IPS-18c (cell line): Measurements from ENCODE around the gene USP36.
"Not testable (repeated sequence)": the region's sequence is repeated elsewhere in the genome, so short reads cannot be mapped to it uniquely, and the experiment has no call there.

ENCODE experiments used
- H3K4me3 ChIP-seq: 2 replicates; pipeline ENCODE4 v1.7.0; 2013; ENCODE audit warnings: low read depth, mild to moderate bottlenecking, low read length, moderate library complexity; ENCODE audit not compliant: insufficient read depth
- H3K9me3 ChIP-seq: one replicate; pipeline ENCODE4 v1.6.1; 2013; ENCODE audit warnings: mild to moderate bottlenecking, low read length, moderate library complexity; ENCODE audit not compliant: control insufficient read depth, insufficient read depth

USP36 gene

DNA sequence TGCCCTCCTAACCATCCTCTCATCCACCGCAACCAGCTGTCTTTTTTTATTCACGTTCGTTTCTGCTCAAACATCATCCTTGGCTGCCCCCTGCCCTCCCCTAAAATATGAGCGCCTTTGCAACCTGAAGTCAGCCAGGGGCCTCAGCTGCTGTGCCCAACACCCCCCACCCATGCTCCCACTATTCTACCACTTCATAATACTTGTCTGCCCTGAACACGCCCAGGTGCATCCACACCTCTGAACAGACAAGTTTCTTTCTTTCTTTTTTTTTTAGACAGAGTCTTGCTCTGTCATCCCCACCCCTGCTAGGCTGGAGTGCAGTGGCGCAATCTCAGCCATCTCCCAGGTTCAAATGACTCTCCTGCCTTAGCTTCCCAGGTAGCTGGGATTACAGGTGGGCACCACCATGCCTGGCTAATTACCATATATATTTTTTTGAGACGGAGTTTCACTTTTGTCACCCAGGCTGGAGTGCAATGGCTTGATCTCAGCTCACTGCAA is 35.5 kb upstream of the USP36 start:
- H3K4me3 ChIP-seq: no peak overlapping the region
- H3K9me3 ChIP-seq: no peaks in the 10 kb centered on the region

DNA sequence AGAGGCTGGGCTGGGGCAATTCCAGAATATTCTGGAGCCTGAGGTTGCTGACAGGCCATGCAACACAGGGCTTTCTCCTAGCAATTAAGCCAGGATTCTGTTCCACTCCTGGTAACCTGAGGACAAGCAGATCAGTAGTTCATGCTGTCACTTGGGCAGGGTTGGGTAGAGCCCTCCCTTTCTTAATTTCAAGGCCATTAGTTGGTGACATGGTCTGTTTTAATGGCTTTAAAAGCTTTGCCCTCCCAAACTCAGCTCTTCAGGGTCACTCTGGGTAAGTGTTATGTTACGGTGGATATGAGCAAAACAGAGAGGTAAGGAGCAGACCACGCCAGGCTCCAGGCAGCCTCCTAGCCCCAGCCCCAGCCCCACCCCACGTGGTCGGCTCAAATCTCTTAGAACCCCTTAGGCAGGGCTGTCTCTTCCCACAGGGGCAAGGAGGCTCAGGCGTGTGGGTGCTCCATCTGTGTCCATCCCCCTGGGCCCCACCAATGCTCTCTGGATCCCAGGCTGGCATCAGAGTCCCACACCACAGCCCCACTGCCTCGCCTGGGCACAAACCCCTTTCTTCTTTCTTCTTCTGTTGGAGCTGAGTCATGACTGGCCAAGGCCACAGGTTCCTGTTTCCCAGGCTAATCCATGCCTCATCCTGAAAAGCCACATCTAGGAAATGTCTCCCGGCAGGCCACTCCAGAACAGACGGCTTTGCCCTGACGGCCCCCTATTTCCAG is 34.9 kb upstream of the USP36 start:
- Histone ChIP-seq H3K4me3 (no peak overlapping the region), H3K9me3 (no peaks in the 10 kb centered on the region)

DNA sequence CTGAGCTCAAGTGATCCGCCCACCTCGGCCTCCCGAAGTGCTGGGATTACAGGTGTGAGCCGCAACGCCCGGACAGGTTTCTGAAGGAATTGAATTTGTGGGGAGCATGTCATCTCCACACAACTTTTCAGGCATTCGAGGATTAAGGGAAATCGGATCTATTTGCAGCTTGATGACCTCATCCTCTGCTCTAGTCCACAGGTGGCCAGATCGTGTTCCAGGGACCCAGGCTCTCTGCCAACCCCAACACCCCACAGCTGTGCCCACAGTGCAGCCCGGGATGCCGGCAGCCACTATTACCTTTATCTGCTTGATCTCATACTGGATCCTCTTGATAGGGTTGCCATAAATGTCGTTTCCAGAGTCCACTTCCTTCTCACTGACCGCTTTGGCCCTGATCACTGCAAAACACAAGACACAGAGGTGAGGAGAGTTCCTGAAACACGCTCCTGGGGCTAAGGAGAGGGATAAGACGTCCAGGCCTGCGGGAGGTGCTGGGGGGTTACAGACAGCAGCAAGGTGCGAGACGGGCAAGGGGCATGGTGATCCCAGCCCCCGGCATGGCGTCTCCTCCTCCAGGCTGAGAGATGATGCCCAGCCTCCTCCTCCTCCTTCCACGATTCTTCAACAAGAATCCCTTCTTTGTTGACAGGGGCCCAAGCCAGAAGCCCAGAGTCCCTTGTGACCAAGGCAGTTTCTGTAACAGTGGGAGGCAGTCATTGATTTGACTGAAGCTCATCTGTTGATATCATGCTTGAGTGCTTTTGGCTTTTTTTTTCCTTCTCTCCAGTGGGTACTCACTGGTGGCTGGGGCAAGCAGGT is 33.1 kb upstream of the USP36 start:
- no peak overlapping the region for H3K4me3 ChIP-seq
- no peaks in the 10 kb centered on the region for H3K9me3 ChIP-seq

DNA sequence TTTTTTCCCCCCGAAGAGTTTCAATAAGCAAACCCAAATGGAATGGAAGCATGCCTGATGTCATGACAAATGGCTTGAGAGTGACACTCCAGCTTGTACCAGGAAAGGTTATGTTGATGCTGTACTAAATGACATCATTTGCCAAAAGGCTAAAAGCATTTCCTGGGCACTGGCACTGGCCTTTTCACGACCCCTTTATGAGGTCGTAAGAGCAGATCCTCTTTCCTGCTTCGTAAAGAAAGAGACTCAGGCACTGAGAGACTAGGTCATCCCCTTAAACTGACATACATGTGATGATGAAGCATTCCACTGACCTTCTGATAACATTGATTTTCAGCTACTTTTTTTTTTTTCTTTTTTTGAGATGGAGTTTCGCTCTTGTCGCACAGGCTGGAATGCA is 31.9 kb upstream of the USP36 start:
- H3K9me3 ChIP-seq: no peaks in the 10 kb centered on the region
- no peak overlapping the region for H3K4me3 ChIP-seq

DNA sequence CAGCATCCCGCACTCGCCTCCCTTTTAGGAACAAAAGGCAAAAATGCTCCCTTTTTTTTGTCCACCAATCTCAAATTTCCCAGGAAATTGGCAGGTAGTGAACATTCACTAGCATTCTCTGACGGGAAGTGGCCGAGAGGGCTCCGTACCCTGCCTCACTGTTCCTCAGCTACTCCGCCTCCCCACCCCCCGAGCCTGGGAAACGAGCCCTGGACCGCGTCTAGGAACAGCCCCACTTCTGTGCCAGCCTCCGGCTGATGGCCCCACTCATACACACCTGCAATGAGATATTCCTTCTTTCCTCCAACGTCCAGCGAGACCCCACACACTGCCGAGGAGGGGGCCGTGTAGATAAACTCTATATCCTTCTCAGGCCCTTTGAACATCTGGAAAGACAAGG is 30.0 kb upstream of the USP36 start:
- H3K4me3 ChIP-seq: no peak overlapping the region
- H3K9me3 ChIP-seq: no peaks in the 10 kb centered on the region

DNA sequence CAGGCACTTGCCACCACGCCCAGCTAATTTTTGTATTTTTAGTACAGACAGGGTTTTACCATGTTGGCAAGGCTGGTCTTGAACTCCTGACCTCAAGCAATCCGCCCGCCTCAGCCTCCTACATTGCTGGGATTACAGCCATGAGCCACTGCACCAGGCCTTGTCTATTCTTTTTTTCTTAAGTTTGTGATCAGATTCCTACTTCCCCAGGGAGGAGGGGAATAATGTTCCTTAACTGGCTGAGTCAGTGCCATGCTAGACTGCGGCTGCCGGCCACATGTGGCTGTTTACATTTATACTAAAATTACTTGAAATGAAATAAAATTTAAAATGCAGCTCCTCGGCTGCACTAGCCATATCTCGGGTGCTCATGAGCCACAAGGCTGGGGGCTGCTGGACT is 27.8 kb upstream of the USP36 start:
- H3K4me3 ChIP-seq: no peak overlapping the region
- no peaks in the 10 kb centered on the region for H3K9me3 ChIP-seq

DNA sequence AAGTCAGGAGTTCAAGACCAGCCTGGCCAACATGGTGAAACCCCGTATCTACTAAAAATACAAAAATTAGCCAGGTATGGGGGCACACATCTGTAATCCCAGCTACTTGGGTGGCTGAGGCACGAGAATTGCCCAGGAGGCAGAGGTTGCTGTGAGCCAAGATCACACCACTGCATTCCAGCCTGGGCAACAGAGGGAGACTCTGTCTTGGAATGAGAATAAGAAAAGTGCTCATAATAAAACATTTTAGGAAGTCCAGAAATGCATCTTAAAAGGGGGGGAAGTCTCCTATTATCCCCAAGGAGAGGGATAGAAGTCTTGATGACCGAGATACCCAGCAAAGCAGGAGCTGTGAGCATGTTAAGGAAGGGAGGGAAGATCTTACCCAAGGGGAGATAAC is 26.4 kb upstream of the USP36 start:
- H3K4me3 ChIP-seq, H3K9me3 ChIP-seq: not testable (repeated sequence)

DNA sequence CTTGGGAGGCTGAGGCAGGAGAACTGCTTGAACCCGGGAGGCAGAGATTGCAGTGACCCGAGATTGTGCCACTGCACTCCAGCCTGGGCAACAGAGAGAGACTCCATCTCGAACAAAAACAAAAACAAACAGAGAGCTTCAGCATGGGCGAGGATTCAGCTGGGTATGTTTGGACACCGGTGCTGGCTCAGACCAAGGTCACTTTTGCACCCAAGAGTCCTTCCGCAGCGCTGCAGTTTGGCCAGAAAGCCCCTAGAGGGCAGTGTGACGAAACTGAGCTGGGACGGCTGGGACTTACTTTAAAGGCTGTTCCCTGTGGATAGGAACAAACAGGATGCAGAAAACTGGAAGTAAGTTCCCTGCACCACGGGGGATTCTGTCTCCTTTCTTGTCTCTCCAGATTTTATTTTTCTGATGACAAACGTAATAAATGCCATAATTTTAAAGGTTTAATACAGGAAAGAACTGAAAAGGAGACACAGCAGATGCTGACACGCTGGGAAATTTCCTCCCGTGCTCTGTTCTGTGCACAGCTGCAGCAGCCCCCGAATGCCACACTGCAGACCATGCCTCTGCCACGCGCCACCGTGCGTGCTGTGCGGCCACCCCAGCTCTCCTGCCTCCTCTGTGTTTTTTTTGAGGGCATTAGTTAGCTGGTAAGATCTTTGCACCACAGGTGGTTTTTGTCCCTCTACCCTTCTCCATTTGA is 25.2 kb upstream of the USP36 start:
- no peaks in the 10 kb centered on the region for H3K9me3 ChIP-seq
- H3K4me3 ChIP-seq: no peak overlapping the region

DNA sequence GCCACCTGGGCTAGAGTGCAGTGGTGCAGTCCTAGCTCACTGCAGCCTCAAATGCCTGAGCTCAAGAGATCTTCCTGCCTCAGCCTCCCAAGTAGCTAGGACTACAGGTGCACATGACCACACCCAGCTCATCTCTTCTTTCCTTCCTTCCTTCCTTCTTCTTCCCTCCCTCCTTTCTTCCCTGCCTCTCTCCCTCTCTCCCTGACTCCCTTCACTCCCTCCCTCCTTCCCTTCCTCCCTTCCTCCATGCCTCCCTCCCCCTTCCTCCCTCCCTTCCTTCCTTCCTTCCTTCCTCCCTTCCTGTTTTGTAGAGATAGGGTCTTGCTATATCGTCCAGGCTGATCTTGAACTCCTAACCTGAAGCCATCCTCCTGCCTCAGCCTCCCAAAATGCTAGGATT is 23.5 kb upstream of the USP36 start:
- Histone ChIP-seq H3K4me3 (no peak overlapping the region), H3K9me3 (no peaks in the 10 kb centered on the region)

DNA sequence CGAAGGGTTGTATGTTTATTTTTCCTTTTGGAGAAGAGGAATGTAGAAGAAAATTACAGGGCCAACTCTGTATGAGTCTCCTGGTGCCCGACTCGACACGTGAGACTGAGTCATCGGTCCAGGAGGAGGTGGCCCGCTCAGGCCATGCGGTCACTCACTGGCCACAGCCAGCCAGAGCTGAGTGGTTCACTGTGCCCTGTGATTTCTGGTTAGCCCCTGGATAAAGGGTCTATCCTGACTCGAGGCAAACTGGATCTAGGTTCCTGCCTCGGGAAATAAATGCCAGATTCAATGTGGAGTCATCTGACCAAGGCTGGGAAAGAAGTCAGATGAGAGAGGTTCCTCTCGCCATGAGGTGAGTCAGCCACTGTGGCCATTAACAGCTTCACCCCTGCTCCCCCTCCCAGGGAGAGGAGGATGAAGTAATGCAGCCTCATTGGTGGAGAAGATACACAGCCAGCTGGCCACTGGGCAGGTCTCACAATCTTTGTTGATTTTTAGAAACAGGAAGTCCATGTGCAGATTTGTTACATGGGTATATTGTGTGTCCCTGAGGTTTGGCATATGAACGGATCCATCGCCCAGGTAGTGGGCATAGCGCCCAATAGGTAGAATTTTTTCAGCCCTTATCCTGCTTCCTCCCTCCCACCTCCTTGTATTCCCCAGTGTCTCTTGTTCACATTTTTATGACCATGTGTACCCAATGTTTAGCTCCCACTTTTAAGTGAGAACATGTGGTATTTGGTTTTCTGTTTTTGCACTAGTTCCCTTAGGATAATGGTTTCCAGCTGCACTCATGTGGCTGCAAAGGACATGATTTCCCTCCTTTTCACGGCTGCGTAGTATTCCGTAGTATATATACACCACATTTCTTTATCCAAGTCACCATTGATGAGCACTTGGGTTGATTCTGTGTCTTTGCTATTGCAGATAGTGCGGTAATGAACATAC is 21.7 kb upstream of the USP36 start:
- H3K9me3 ChIP-seq: no peaks in the 10 kb centered on the region
- H3K4me3 ChIP-seq: no peak overlapping the region

DNA sequence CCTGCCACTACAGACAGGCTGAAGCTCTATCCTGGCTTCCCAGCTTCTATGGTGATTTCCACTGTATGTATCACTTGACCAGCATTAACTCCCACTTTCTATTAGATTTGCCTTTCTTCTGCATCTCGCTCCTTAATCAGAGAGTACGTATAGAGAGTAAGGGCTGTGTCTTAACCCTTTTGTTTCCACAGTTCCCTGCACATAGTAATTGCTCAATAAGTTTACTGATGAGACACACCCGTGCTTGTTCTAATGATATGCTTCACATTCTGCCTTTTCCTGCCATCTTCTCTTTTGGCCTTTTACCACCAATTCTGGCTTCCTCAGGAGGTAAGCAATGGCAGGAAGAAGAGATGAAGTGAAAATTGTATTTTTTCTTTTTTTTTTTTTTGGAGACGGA is 20.6 kb upstream of the USP36 start:
- Histone ChIP-seq H3K4me3 (no peak overlapping the region), H3K9me3 (no peaks in the 10 kb centered on the region)

DNA sequence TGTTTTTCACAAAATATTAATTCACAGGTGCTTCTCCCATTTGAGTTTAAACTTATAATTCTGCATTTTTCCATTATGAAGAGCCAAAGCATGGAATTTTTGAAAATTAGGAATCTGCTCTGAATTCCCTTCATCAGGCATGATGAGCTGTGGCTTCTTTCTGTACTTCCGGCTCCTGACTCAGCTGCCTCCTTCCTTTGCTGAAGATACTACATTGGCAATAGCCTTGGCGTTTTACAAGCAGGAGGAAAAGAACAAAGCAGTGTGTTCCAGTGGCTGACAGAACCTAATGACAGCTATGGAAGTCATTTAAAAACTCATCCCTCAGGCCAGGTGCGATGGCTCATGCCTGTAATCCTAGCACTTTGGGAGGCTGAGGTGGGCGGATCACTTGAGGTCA is 18.4 kb upstream of the USP36 start:
- Histone ChIP-seq H3K9me3 (no peaks in the 10 kb centered on the region), H3K4me3 (no peak overlapping the region)

DNA sequence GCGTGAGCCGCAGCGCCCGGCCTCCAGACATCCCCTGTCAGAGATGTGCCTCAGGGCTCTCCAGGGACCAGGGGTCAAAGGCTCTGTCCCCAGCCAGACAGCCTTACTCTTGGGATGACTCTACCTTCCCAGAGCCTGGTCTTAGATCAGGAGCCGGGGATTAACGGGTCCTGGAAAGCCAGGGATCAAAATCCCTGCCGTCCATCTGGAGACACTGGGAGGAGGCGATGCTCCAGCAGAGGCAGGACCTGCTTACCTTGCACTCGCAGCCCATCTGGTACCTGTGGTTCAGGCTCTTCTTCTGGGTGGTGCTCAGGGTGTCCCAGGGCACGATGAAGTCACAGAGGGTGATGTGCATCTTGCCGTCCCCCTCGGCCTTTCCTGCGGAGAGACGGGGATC is 16.7 kb upstream of the USP36 start:
- no peak overlapping the region for H3K4me3 ChIP-seq
- H3K9me3 ChIP-seq: no peaks in the 10 kb centered on the region

DNA sequence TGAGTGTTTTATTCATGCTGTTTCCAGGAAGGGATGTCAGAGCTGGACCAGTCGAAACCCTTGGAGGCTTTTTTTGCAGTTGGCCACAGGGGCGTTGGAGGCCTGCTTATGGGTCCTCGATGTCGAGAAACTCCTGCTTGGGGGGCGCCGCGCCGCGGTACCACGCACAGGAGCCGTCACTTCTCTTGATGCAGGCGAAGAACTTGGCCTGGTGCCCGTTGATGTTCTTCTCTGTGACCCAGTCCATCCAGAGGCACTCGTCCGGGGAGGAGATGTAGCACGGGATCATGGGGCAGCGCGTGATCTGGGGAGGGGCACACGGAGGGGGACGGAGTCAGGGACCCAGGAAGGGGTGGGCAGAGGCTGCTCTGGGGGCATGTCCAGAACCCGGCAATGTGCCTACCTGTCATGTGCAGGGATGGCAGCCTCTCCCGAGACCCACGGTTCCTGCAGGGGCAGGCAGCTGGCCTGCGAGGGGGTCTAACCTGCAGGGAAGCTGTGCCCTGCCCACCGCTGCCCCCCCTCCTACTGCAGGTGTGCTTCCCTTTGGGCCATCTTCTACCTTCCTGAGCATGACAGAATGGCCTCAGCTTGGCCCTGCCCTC is 15.0 kb upstream of the USP36 start:
- H3K9me3 ChIP-seq: no peaks in the 10 kb centered on the region
- no peak overlapping the region for H3K4me3 ChIP-seq

DNA sequence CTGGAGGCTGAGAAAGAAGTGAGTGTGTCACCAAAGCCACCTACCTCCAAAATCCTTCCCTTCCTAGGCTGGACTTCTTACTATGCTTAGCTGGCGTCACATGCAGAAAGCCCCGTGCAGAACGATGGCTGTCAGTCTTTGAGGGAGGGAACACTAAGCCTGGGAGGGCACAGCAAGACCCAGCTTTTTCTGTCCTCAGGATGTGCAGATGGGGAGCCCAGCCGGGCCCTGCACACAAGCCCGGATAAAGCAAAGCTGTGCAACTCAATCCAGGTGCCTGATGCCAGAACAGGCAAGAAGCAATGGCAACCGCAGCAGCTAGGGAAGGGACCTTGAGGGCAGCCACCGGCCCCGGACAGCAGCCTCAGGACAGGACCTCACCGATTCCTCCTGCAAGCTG is 13.9 kb upstream of the USP36 start:
- H3K4me3 ChIP-seq: no peak overlapping the region
- H3K9me3 ChIP-seq: no peaks in the 10 kb centered on the region

DNA sequence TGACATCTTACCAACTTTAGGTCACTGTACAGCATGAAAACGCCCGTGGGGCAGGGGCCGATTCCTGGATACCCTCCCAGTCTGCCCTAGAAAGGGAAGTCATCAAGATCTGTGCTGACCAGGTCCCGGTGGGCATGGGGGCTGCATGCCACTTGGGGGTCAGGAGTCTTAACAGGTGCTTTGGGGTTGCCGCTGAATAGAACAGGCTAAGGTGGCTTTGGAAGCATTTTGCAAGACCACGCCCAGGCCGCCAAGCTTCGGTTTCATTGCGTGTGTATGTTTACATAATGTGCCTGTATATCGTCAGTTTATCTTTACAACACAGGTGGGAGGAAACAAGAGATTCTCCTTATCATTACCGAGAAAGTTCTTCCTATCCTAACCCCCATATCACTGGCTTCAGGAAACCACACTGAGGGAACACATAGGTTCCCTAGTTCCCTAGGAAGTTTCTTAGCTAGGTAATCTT is 13.3 kb upstream of the USP36 start:
- no peak overlapping the region for H3K4me3 ChIP-seq
- no peaks in the 10 kb centered on the region for H3K9me3 ChIP-seq
